GM18505 (cell line): ENCODE measurements around the gene CAMKMT.
"Not testable (repeated sequence)": the region's sequence is repeated elsewhere in the genome, so short reads cannot be mapped to it uniquely, and the experiment has no call there.

ENCODE experiments used
- ATAC-seq: cut with Tn5 transposase; IDR thresholded peaks from one replicate; pipeline ENCODE4 v1.9.1; 2021; ENCODE audit not compliant: unreplicated experiment
- POLR2A ChIP-seq: IDR thresholded peaks from 4 replicates; pipeline ENCODE4 v1.6.1; 2011; ENCODE audit warnings: borderline replicate concordance; ENCODE audit not compliant: insufficient read depth, insufficient read length; ENCODE audit errors: extremely low read depth

CAMKMT gene

GRCh38 chr2:44566059-44566458 lies 204.3 kb downstream of the CAMKMT start:
- no peak for ATAC-seq
- TF ChIP-seq POLR2A: no peak

- no peak for TF ChIP-seq POLR2A
- ATAC-seq: no peak
Observed at GRCh38 chr2:44569491-44569890, 207.7 kb downstream of the CAMKMT start.

GRCh38 chr2:44570271-44570670 lies 208.5 kb downstream of the CAMKMT start:
- no peak for ATAC-seq
- TF ChIP-seq POLR2A: no peak

- no peak for ATAC-seq
- no peak for TF ChIP-seq POLR2A
Observed at GRCh38 chr2:44570777-44571176, 209.0 kb downstream of the CAMKMT start.

- no peak for ATAC-seq
- no peak for TF ChIP-seq POLR2A
Observed at GRCh38 chr2:44572196-44572900, 210.6 kb downstream of the CAMKMT start.

GRCh38 chr2:44573996-44574395 lies 212.2 kb downstream of the CAMKMT start:
- no peak for TF ChIP-seq POLR2A

GRCh38 chr2:44578471-44579093 lies 216.8 kb downstream of the CAMKMT start:
- no peak for TF ChIP-seq POLR2A
- ATAC-seq: no peak

More at GRCh38 chr2:44573996-44574395, 212.2 kb downstream of the CAMKMT start:
- no peak for ATAC-seq

- no peak for ATAC-seq
- TF ChIP-seq POLR2A: no peak
Observed at GRCh38 chr2:44579115-44579836, 217.5 kb downstream of the CAMKMT start.

- no peak for TF ChIP-seq POLR2A
- ATAC-seq: no peak
Observed at GRCh38 chr2:44579837-44580230, 218.1 kb downstream of the CAMKMT start.

GRCh38 chr2:44580875-44581515 lies 219.2 kb downstream of the CAMKMT start:
- no peak for TF ChIP-seq POLR2A
- no peak for ATAC-seq

GRCh38 chr2:44582363-44583008 lies 220.7 kb downstream of the CAMKMT start:
- no peak for TF ChIP-seq POLR2A
- ATAC-seq: no peak

- not testable (repeated sequence) for ATAC-seq
Observed at GRCh38 chr2:44595615-44596014, 233.9 kb downstream of the CAMKMT start.
